ENCODE measurements around the gene SRGAP1.

SRGAP1 gene

DNA sequence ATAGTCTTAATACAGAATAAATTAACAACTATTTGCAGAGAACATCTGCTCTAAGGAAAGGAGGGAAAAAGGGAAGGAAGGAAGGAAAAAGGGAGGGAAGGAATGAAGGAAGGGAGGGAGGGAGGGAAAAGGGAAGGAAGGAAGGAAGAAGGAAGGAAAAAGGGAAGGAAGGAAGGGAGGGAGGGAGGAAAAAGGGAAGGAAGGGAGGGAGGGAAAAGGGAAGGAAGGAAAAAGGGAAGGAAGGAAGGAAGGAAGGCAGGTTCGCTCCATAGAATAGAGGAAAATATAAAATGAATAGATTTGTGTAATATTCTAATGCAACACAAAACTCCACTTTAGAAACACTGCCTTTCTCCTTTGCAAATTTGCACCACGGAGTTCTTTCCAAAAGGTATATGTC is 361.0 kb downstream of the SRGAP1 start:
- DNase-seq (ENCODE audit: low read depth): no peak

DNA sequence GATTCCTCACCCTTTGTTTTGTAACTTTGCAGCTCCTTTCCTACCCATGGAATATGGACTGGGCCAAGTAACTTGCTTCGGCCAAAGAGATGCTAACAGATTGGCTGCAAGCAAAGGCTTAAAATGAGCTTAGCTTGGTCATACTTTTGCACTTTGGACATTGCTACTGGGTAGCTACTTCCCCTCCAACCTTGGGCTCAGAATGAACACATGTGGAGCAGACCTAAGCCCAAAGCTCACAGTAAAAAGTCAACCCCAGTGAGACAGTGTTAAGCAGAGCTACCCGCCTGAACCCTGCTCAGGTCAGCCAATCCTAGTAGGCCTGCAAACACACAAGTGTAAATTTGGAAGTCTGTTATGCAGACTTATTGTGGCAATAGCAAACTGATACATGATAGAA is 363.0 kb downstream of the SRGAP1 start:
- DNase-seq (ENCODE audit: low read depth): no peak
